Mesendoderm (in vitro differentiated cells): ENCODE results near the gene PRKCB.

Experiments used
- DNase-seq: peaks from one replicate; pipeline ENCODE4 v3.0.0; 2013
- H2AK5ac ChIP-seq: 2 replicates; pipeline ENCODE4 v1.6.1; 2013; ENCODE audit warnings: low read length, inconsistent platforms
- H2BK120ac ChIP-seq: 2 replicates; pipeline ENCODE4 v1.6.1; 2013; ENCODE audit warnings: low read depth, mild to moderate bottlenecking, low read length, moderate library complexity, mixed read lengths
- H2BK15ac ChIP-seq: replicated peaks from 2 replicates; pipeline ENCODE4 v1.6.1; 2013; ENCODE audit warnings: low read depth, mild to moderate bottlenecking, moderate library complexity
- H2BK5ac ChIP-seq: 2 replicates; pipeline ENCODE4 v1.6.1; 2013; ENCODE audit warnings: low read length, inconsistent platforms
- H3K18ac ChIP-seq: 2 replicates; pipeline ENCODE4 v1.6.1; 2013; ENCODE audit warnings: mild to moderate bottlenecking, low read length, mixed read lengths
- H3K23ac ChIP-seq: one replicate; pipeline ENCODE4 v1.6.1; 2013; ENCODE audit warnings: low read length
- H3K27ac ChIP-seq: 2 replicates; pipeline ENCODE4 v1.5.1; 2013; ENCODE audit warnings: low read depth, mild to moderate bottlenecking, inconsistent platforms, low read length, moderate library complexity
- H3K27me3 ChIP-seq: 2 replicates; pipeline ENCODE4 v1.6.1; 2013; ENCODE audit warnings: low read length, control low read depth, mild to moderate bottlenecking, inconsistent platforms; ENCODE audit not compliant: insufficient read depth, poor library complexity
- H3K36me3 ChIP-seq: 2 replicates; pipeline ENCODE4 v1.6.1; 2013; ENCODE audit warnings: low read length, inconsistent platforms; ENCODE audit not compliant: control insufficient read depth, insufficient read depth
- H3K4ac ChIP-seq: one replicate; pipeline ENCODE4 v1.6.1; 2013; ENCODE audit warnings: low read depth, mild to moderate bottlenecking, low read length, moderate library complexity
- H3K4me1 ChIP-seq: 2 replicates; pipeline ENCODE4 v1.6.1; 2013; ENCODE audit warnings: low read depth, low read length, inconsistent platforms; ENCODE audit not compliant: control insufficient read depth
- H3K4me2 ChIP-seq: 2 replicates; pipeline ENCODE4 v1.6.1; 2013; ENCODE audit warnings: low read length
- H3K4me3 ChIP-seq: 2 replicates; pipeline ENCODE4 v1.5.1; 2013; ENCODE audit warnings: mild to moderate bottlenecking, low read length
- H3K56ac ChIP-seq: one replicate; pipeline ENCODE4 v1.6.1; 2013; ENCODE audit warnings: low read length
- H3K79me1 ChIP-seq: 2 replicates; pipeline ENCODE4 v1.6.1; 2013; ENCODE audit warnings: low read length, inconsistent platforms
- H3K79me2 ChIP-seq: 2 replicates; pipeline ENCODE4 v1.6.1; 2013; ENCODE audit warnings: mild to moderate bottlenecking, low read length; ENCODE audit not compliant: control insufficient read depth, insufficient read depth
- H3K9ac ChIP-seq: 2 replicates; pipeline ENCODE4 v1.6.1; 2013; ENCODE audit warnings: low read length, inconsistent platforms
- H4K5ac ChIP-seq: one replicate; pipeline ENCODE4 v1.6.1; 2013; ENCODE audit warnings: low read length
- H4K8ac ChIP-seq: one replicate; pipeline ENCODE4 v1.6.1; 2013; ENCODE audit warnings: low read depth, mild to moderate bottlenecking, control low read depth, low read length, moderate library complexity
- WGBS: extraction: QIAGEN DNeasy Blood & Tissue Kit; methylation state at CpG from one replicate; pipeline ENCODE4 v1.1.7; 2013; ENCODE audit warnings: low lambda C conversion rate, missing lambda C conversion rate; ENCODE audit not compliant: insufficient coverage; ENCODE audit errors: extremely low coverage; 5-methylcytosine and 5-hydroxymethylcytosine counted together

Gene PRKCB

GRCh38 chr16:23869052-23869451 is 33.3 kb downstream of the PRKCB start:
- H3K9ac ChIP-seq = no peak overlapping the region
- H3K27ac ChIP-seq = no peak overlapping the region
- H3K79me1 ChIP-seq = no peaks in the 10 kb centered on the region
- peaks cover 2% of the 10 kb centered on the region for H3K4me1 ChIP-seq
- H3K4me2 ChIP-seq = no peak overlapping the region
- no peak overlapping the region for H2BK15ac ChIP-seq
- peak; percentile 14 for DNase-seq
- H3K27me3 ChIP-seq = peaks cover 15% of the 10 kb centered on the region
- no peaks in the 10 kb centered on the region for H3K36me3 ChIP-seq
- no peak overlapping the region for H3K23ac ChIP-seq
- H2AK5ac ChIP-seq = no peak overlapping the region
- no peak overlapping the region for H2BK120ac ChIP-seq
- no peak overlapping the region for H3K4ac ChIP-seq
- H3K4me3 ChIP-seq = no peak overlapping the region
- WGBS = no CpG with 5 or more reads among the region's 5 CpGs
- no peak overlapping the region for H4K5ac ChIP-seq
- H3K56ac ChIP-seq = no peak overlapping the region
- H3K18ac ChIP-seq = no peak overlapping the region
- no peak overlapping the region for H4K8ac ChIP-seq
- H3K79me2 ChIP-seq = no peaks in the 10 kb centered on the region
- H2BK5ac ChIP-seq = no peak overlapping the region

GRCh38 chr16:23871924-23872323 is 36.1 kb downstream of the PRKCB start:
- Histone ChIP-seq H3K4me1 (no peaks in the 10 kb centered on the region), H4K8ac (no peak overlapping the region), H2AK5ac (no peak overlapping the region), H3K4ac (no peak overlapping the region), H3K23ac (no peak overlapping the region), H4K5ac (no peak overlapping the region), H3K27me3 (peaks cover 8% of the 10 kb centered on the region), H3K79me2 (no peaks in the 10 kb centered on the region), H2BK15ac (no peak overlapping the region), H3K56ac (no peak overlapping the region), H3K27ac (no peak overlapping the region), H2BK5ac (no peak overlapping the region), H3K79me1 (no peaks in the 10 kb centered on the region), H3K18ac (no peak overlapping the region), H3K4me2 (no peak overlapping the region), H3K36me3 (no peaks in the 10 kb centered on the region), H2BK120ac (no peak overlapping the region), H3K9ac (no peak overlapping the region), H3K4me3 (no peak overlapping the region)
- no peak for DNase-seq
- no CpG with 5 or more reads among the region's 3 CpGs for WGBS

GRCh38 chr16:23874613-23875294 is 39.0 kb downstream of the PRKCB start:
- Histone ChIP-seq H3K4ac (no peak overlapping the region), H3K4me3 (no peak overlapping the region), H3K36me3 (no peaks in the 10 kb centered on the region), H4K5ac (no peak overlapping the region), H3K56ac (no peak overlapping the region), H4K8ac (no peak overlapping the region), H3K4me1 (no peaks in the 10 kb centered on the region), H3K27ac (no peak overlapping the region), H2BK5ac (no peak overlapping the region), H3K23ac (no peak overlapping the region), H2BK15ac (no peak overlapping the region), H3K79me1 (no peaks in the 10 kb centered on the region), H3K27me3 (no peaks in the 10 kb centered on the region), H3K4me2 (no peak overlapping the region), H2AK5ac (no peak overlapping the region), H2BK120ac (no peak overlapping the region), H3K9ac (no peak overlapping the region), H3K18ac (no peak overlapping the region), H3K79me2 (no peaks in the 10 kb centered on the region)
- no CpG with 5 or more reads among the region's 5 CpGs for WGBS
- DNase-seq = no peak

- H4K8ac ChIP-seq = no peak overlapping the region
- no peak overlapping the region for H3K27ac ChIP-seq
- H3K23ac ChIP-seq = no peak overlapping the region
- no peak overlapping the region for H4K5ac ChIP-seq
- no peak overlapping the region for H3K4me3 ChIP-seq
- H3K4me2 ChIP-seq = no peak overlapping the region
- no peak overlapping the region for H3K4ac ChIP-seq
- no peaks in the 10 kb centered on the region for H3K27me3 ChIP-seq
- no peaks in the 10 kb centered on the region for H3K4me1 ChIP-seq
- no peak overlapping the region for H2BK5ac ChIP-seq
- H2AK5ac ChIP-seq = no peak overlapping the region
- H3K36me3 ChIP-seq = no peaks in the 10 kb centered on the region
- no peak for DNase-seq
- H3K18ac ChIP-seq = no peak overlapping the region
- H3K9ac ChIP-seq = no peak overlapping the region
- H2BK120ac ChIP-seq = no peak overlapping the region
- WGBS = no CpG with 5 or more reads among the region's 6 CpGs
- no peak overlapping the region for H2BK15ac ChIP-seq
- H3K79me2 ChIP-seq = no peaks in the 10 kb centered on the region
- no peaks in the 10 kb centered on the region for H3K79me1 ChIP-seq
- H3K56ac ChIP-seq = no peak overlapping the region
These were observed 40.6 kb downstream of the PRKCB start for GRCh38 chr16:23876256-23876896.

GRCh38 chr16:23877107-23878070 is 41.6 kb downstream of the PRKCB start:
- H3K36me3 ChIP-seq = no peaks in the 10 kb centered on the region
- WGBS = no CpG with 5 or more reads among the region's 9 CpGs
- no peaks in the 10 kb centered on the region for H3K79me2 ChIP-seq
- no peak overlapping the region for H2AK5ac ChIP-seq
- H2BK15ac ChIP-seq = no peak overlapping the region
- H3K79me1 ChIP-seq = no peaks in the 10 kb centered on the region
- H3K27ac ChIP-seq = no peak overlapping the region
- no peaks in the 10 kb centered on the region for H3K27me3 ChIP-seq
- no peak overlapping the region for H4K8ac ChIP-seq
- no peak overlapping the region for H2BK5ac ChIP-seq
- H4K5ac ChIP-seq = no peak overlapping the region
- no peak overlapping the region for H3K18ac ChIP-seq
- H3K4me3 ChIP-seq = no peak overlapping the region
- no peaks in the 10 kb centered on the region for H3K4me1 ChIP-seq
- no peak overlapping the region for H3K4ac ChIP-seq
- H3K4me2 ChIP-seq = no peak overlapping the region
- DNase-seq = peak; percentile 19
- no peak overlapping the region for H3K23ac ChIP-seq
- H3K56ac ChIP-seq = no peak overlapping the region
- H3K9ac ChIP-seq = no peak overlapping the region
- H2BK120ac ChIP-seq = no peak overlapping the region
